HG02588 (cell line): Measurements from ENCODE around the gene SPIRE2.
"Not testable (repeated sequence)": the region's sequence is repeated elsewhere in the genome, so short reads cannot be mapped to it uniquely, and the experiment has no call there.

ENCODE experiments used
- ATAC-seq: cut with Tn5 transposase; IDR thresholded peaks from one replicate; pipeline ENCODE4 v1.9.1; 2021; ENCODE audit warnings: mild to moderate bottlenecking, moderate library complexity; ENCODE audit not compliant: unreplicated experiment

Gene SPIRE2

DNA sequence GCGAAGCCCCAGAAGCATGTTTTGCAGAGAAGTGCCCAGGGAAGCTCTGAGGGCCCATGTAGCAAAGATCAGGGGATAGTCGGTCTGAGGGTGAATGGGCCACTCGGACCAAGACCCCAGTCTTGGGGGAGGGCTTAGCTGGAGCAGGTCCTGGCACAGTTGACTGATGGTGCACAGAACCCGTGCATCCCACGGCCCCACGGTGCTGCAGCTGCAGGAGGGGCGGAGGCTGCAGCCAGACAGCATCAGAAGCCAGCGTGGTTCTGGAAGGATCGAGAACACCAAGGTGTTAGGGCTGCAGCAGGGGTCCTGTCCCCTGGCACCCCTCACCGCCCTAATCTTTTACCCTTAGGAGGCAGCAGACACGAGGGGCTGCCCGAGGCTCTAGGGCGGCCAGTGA is 83.9 kb downstream of the SPIRE2 start:
- no peak for ATAC-seq

DNA sequence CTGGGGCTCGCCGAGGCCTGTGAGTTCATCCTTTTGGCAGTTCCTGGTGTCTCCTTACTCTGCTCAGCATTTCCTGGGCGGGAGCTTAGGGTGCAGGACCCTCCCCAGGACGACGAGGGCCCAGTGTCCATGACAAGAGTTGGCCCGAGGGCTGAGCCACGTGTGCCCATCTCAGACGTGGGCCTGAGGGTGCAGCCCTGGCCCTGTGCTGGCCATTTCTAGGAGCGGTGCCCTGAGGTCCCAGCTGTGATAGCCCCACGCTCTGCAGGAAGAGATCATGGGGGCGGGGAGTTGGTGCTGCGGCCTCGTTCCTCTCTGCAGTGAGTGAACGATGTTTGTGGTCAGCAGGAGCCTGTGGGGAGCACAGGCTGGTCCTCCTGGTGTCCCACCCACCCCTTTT is 84.4 kb downstream of the SPIRE2 start:
- no peak for ATAC-seq

DNA sequence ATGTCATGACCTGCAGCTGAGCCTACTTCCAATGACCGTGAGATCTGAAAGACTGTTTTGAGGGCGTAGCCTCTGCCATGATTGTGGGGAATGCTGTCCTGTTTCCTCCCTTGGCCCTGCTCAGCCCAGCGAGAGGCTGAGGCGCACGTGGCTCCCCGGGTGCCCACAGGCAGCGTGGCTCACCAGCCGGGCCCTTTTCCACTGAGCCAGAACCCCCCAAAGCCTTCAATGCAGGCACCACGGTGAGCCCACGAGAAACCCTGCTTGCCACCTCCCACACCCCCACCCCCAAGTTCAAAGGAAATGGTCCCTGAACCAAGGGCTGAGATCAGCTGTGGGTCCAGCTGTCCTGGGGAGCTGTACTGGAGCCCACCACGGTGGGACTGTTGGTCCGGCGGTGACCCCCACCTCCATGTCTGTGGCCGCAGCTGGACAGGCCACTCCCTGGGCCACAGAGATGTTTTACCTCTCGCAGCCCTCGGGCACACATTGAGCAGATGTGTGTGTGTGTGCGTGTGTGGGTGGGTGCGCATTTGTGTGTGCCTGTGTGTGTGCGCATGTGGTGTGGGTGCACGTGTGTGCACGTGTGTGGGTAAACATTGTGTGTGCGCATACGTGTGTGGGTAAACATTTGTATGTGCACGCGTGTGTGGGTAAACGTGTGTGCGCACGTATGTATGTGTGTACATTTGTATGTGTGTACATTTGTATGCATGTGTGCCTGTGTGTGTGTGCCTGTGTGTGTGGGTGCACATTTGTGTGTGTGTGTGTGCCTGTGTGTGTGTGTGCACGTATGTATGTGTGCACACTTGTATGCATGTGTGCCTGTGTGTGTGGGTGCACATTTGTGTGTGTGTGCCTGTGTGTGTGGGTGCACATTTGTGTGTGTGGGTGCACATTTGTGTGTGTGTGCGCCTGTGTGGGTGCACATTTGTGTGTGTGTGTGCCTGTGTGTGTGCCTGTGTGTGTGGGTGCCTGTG is 85.4 kb downstream of the SPIRE2 start:
- no peak for ATAC-seq

DNA sequence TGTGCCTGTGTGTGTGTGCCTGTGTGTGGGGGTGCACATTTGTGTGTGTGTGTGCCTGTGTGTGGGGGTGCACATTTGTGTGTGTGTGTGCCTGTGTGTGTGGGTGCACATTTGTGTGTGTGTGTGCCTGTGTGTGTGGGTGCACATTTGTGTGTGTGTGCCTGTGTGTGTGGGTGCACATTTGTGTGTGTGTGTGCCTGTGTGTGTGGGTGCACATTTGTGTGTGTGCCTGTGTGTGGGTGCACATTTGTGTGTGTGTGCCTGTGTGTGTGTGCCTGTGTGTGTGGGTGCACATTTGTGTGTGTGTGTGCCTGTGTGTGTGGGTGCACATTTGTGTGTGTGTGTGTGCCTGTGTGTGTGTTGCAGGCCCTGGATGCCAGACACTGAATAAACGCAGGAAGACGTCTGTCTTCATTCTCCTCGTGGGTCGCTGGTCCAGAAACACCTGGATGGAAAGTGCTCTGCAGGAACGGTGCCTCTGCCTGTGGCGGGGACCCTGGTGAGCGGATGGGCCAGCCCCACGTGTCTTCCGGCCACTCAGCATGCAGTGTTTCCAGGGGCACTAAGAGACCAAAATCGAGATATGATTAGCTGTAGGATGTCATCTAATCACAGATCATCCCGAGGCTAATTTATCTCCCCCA is 86.5 kb downstream of the SPIRE2 start:
- not testable (repeated sequence) for ATAC-seq

DNA sequence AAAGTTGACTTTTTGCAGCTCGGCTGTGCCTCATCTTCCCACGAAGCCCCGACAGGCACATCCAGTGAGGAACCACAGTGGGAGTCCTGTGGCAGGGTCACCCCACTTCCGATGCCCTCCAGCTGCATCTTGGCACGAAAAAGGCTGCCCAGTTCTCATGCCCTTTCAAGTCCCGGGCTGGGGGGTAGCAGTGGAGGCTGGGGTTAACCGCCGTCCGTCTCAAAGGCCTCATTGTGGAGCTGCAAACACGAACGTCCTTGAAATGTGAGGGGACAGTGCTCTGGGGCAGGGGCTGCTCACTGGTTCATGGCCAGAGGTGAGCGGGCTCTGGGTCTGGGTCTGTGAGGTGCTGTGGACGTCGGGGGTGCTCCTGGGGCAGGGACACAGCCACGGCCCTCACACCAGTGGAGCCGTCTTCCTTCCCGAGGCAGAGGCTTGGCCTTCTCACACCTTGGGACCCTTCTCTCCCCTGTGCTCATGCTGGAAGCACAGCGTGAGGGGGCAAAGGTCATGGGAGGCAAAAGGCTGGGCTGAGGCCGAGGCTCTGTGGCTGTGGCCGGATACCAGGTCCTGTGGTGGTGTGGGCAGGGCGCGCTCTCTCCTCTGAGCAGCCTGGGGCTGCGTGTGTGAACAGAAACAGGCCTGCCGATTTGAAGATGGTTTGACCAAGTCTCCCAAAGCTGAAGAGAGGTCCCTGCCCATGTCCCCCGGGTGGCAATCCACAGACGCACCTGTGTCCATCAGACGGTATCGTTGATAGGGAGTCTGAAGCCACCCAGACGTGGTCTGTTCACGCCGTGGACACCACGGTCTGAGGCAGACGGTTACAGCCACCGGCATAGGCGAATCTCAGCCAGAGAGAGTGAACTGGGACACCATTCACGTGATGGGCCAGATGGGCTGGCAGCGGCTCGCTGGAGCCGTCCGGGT is 87.3 kb downstream of the SPIRE2 start:
- ATAC-seq = no peak

DNA sequence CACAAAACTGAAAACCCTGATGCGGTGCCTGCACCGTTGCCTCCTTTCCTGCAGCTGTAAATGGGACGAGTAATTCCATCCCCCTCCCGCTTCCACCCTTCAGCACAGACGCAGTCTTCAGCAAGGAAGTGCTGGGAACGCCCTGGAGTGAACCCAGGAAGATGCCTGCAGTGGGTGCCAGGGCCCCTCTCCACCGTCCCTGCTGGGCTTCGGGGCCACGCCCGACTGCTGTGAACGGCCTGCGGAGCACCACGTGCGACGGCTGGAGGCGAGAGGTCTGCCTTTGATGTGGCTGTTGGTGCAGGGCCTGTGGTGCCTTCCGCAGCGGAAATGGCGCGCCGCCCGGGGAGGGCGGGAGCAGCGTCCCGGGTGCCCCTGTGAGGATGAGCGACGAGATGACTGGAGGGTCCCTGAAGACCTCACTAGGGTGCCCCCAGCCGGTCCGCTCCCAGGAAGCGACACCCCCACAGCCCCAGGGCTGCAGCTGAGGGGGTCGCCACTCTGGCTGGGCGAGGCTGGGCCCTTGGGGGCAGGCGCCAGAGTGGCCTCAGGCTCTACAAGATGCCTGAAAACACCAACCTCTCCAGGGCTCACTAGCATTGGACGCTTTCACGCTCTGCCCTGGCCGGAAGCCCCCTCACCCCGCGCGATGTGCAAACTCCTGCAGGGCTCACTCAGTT is 89.6 kb downstream of the SPIRE2 start:
- peak; percentile 57 for ATAC-seq

DNA sequence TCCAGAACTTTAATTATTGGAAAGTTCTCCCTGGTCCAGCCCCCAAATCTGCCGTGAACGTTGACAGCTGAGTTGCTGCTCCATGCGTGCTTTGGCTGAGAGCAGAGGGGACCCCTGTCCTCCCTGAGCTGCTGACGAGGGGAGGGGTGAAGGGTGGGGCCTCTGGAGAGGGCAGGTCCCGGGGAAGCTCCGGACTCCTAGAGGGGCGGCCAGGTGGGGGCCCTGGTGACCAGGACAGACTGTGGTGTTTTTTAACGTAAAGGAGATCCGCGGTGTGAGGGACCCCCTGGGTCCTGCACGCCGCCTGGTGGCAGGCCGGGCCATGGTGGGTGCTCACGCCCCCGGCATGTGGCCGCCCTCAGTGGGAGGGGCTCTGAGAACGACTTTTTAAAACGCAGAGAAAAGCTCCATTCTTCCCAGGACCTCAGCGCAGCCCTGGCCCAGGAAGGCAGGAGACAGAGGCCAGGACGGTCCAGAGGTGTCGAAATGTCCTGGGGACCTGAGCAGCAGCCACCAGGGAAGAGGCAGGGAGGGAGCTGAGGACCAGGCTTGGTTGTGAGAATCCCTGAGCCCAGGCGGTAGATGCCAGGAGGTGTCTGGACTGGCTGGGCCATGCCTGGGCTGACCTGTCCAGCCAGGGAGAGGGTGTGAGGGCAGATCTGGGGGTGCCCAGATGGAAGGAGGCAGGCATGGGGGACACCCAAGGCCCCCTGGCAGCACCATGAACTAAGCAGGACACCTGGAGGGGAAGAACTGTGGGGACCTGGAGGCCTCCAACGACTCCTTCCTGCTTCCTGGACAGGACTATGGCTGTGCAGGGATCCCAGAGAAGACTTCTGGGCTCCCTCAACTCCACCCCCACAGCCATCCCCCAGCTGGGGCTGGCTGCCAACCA is 90.4 kb downstream of the SPIRE2 start, which contains the start of gene MC1R:
MC1R (plus strand) TSS at position 410 of the 895 bp plus-strand sequence; CDS start at position 807, 397 bp downstream.
- ATAC-seq = no peak

DNA sequence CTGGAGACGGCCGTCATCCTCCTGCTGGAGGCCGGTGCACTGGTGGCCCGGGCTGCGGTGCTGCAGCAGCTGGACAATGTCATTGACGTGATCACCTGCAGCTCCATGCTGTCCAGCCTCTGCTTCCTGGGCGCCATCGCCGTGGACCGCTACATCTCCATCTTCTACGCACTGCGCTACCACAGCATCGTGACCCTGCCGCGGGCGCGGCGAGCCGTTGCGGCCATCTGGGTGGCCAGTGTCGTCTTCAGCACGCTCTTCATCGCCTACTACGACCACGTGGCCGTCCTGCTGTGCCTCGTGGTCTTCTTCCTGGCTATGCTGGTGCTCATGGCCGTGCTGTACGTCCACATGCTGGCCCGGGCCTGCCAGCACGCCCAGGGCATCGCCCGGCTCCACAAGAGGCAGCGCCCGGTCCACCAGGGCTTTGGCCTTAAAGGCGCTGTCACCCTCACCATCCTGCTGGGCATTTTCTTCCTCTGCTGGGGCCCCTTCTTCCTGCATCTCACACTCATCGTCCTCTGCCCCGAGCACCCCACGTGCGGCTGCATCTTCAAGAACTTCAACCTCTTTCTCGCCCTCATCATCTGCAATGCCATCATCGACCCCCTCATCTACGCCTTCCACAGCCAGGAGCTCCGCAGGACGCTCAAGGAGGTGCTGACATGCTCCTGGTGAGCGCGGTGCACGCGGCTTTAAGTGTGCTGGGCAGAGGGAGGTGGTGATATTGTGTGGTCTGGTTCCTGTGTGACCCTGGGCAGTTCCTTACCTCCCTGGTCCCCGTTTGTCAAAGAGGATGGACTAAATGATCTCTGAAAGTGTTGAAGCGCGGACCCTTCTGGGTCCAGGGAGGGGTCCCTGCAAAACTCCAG is 91.5 kb downstream of the SPIRE2 start:
- no peak for ATAC-seq

DNA sequence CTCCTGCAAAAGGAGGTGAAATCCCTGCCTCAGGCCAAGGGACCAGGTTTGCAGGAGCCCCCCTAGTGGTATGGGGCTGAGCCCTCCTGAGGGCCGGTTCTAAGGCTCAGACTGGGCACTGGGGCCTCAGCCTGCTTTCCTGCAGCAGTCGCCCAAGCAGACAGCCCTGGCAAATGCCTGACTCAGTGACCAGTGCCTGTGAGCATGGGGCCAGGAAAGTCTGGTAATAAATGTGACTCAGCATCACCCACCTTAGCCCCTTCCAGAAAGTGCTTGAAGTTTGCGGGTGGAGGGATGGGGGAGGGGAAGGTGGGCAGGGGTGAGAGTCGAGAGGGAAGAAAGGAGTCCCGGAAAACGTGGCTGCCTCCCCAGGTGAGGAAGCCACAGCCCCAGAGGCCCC is 92.4 kb downstream of the SPIRE2 start:
- ATAC-seq = no peak
